BLaER1 treated with 17β-estradiol and CSF1 and Interleukin-3, amounts not matched to agents 10 nM and 100 nM (cell line): ENCODE data around the gene POU5F1.
"Not testable (repeated sequence)": the region's sequence is repeated elsewhere in the genome, so short reads cannot be mapped to it uniquely, and the experiment has no call there.

ENCODE experiments used
- H3K27ac ChIP-seq, 11 experiments: shearing (Covaris generic); formaldehyde crosslinking; 2 replicates each; pipeline ENCODE4 v1.8.1; 2022
- H3K27me3 ChIP-seq, 11 experiments: shearing (Covaris generic); formaldehyde crosslinking; 2 replicates each; pipeline ENCODE4 v1.8.1; 2022
- H3K36me3 ChIP-seq, 11 experiments: shearing (Covaris generic); formaldehyde crosslinking; 2 replicates each; pipeline ENCODE4 v1.8.1; 2022
- H3K4me1 ChIP-seq, 10 experiments: shearing (Covaris generic); formaldehyde crosslinking; 2 replicates each; pipeline ENCODE4 v1.8.1; 2022
- H3K4me2 ChIP-seq, 11 experiments: shearing (Covaris generic); formaldehyde crosslinking; 2 replicates each; pipeline ENCODE4 v1.8.1; 2022
- H3K4me3 ChIP-seq, 10 experiments: shearing (Covaris generic); formaldehyde crosslinking; 2 replicates each; pipeline ENCODE4 v1.8.1; 2022
- H3K9ac ChIP-seq, 11 experiments: shearing (Covaris generic); formaldehyde crosslinking; 2 replicates each; pipeline ENCODE4 v1.8.1; 2022
- H3K9me3 ChIP-seq, 11 experiments: shearing (Covaris generic); formaldehyde crosslinking; replicated peaks in 1 of 11; 2 replicates each; pipeline ENCODE4 v1.8.1; 2022
- H4K20me1 ChIP-seq, 11 experiments: shearing (Covaris generic); formaldehyde crosslinking; 2 replicates each; pipeline ENCODE4 v1.8.1; 2022
- Cebpa-rat ChIP-seq, 11 experiments: shearing (Covaris generic); IDR thresholded peaks; 2 replicates each; pipeline ENCODE4 v1.8.1; 2022

POU5F1 gene

GRCh38 chr6:31170987-31171671, 647 bp upstream of the POU5F1 start:
- no peak for TF ChIP-seq Cebpa-rat (IDR thresholded peaks at IDR 0.05)
- no peaks in the 10 kb centered on the region for H3K9me3 ChIP-seq
- no peak overlapping the region for H3K4me3 ChIP-seq
- H3K9ac ChIP-seq: no peak overlapping the region
- no peak overlapping the region for H3K4me2 ChIP-seq
- H3K27me3 ChIP-seq: no peaks in the 10 kb centered on the region
- no peaks in the 10 kb centered on the region for H4K20me1 ChIP-seq
- no peak overlapping the region for H3K27ac ChIP-seq
- H3K36me3 ChIP-seq: peaks cover 0 to 7% (median 0%) of the 10 kb centered on the region in 11 experiments; a peak in 1 of 22 replicates
- no peaks in the 10 kb centered on the region for H3K4me1 ChIP-seq

- H3K36me3 ChIP-seq: peaks cover 0 to 11% (median 0%) of the 10 kb centered on the region in 11 experiments; a peak in 1 of 22 replicates
- not testable (repeated sequence) for H3K9ac ChIP-seq, H3K4me2 ChIP-seq, H3K4me3 ChIP-seq, H3K9me3 ChIP-seq, H4K20me1 ChIP-seq, H3K27me3 ChIP-seq, H3K27ac ChIP-seq, H3K4me1 ChIP-seq
Observed at GRCh38 chr6:31169858-31170599, 453 bp downstream of the POU5F1 start.

DNA sequence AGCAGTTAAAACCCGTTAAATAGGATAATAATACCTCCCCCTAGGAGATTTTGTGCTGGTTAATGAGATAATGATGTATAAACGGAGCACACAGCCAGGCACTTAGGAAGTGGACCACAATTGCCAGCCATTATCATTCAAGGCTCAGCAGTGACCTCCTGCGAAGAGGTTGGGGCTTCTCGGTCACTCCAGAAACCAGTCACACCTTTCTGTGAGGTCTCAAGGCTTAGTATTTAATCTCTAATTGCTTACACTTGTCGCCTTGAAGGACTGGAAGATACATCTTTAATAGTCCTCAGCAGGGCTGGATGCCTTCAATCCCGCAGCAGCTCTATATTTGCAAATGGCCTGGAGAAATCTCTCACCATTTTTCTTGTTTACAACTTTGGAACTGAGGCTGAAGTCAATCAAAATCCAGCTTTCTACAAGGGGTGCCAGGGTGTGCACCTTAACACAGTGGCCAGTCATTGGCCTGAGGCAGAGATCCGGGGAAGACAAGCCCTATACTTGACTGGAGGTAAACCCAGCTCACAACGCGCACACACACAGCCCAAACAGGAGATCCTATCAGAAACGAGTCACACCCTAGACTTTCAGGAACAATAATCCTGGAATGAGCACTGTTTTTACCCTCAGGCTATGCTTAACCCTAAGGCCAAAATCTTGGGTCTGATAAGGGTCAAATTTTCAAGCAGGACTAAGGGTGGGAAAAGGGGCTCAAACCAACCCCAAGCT, 1.2 kb downstream of the POU5F1 start:
- Histone ChIP-seq H3K4me3 (no peak overlapping the region), H3K9me3 (no peaks in the 10 kb centered on the region), H3K27me3 (no peaks in the 10 kb centered on the region), H4K20me1 (no peaks in the 10 kb centered on the region), H3K27ac (no peak overlapping the region), H3K36me3 (peaks cover 0 to 11% (median 0%) of the 10 kb centered on the region in 11 experiments; a peak in 1 of 22 replicates), H3K4me1 (no peaks in the 10 kb centered on the region), H3K9ac (no peak overlapping the region), H3K4me2 (no peak overlapping the region)
- no peak for TF ChIP-seq Cebpa-rat (IDR thresholded peaks at IDR 0.05)

DNA sequence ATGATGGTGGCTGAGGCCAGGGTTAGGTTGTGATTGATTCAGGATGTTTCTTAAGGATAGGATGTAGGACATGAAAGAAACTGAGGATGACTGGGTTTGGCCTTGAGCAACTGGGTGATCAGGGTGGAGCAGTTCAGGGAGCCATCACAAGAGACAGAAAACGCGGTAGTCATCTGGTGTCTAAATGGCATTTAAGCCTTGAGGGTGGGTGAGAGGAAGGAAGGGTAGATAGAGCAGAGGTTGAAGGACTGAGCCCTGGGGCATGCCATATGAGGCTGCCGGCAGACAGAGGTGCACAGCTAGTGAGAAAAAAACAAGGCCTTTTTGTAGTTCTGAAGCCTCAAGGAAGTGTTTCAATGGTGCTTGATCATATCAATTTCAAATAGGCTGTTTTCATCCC, 1.9 kb downstream of the POU5F1 start:
- Histone ChIP-seq H3K4me2 (no peak overlapping the region), H3K9ac (no peak overlapping the region), H3K4me1 (no peaks in the 10 kb centered on the region), H3K4me3 (no peak overlapping the region), H3K9me3 (no peaks in the 10 kb centered on the region), H3K36me3 (peaks cover 0 to 16% (median under 1%) of the 10 kb centered on the region in 11 experiments; a peak in 10 of 22 replicates), H4K20me1 (no peaks in the 10 kb centered on the region), H3K27me3 (no peaks in the 10 kb centered on the region), H3K27ac (no peak overlapping the region)
- no peak for TF ChIP-seq Cebpa-rat (IDR thresholded peaks at IDR 0.05)

DNA sequence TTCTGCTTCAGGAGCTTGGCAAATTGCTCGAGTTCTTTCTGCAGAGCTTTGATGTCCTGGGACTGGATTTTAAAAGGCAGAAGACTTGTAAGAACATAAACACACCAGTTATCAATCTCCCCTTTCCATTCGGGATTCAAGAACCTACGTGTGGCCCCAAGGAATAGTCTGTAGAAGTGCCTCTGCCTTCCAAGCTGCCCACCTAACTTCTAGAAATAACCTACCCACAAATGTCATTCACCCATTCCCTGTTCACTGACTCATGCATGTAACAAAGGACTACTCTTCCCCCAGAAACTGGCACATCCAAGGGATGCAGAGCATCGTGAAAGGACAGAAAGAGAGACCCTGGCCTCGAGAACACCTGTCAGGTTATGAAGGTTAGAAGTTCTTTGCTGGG, 4.5 kb downstream of the POU5F1 start:
- Histone ChIP-seq H3K36me3 (peaks cover 0 to 42% (median 27%) of the 10 kb centered on the region in 11 experiments; a peak in 19 of 22 replicates), H3K9me3 (no peaks in the 10 kb centered on the region), H3K27me3 (no peaks in the 10 kb centered on the region), H3K4me3 (no peak overlapping the region), H3K4me1 (peaks cover 0 to 14% (median 3%) of the 10 kb centered on the region in 10 experiments; a peak in 8 of 20 replicates), H4K20me1 (peaks cover 0 to 14% (median 0%) of the 10 kb centered on the region in 11 experiments; a peak in 2 of 22 replicates), H3K4me2 (no peak overlapping the region), H3K9ac (no peak overlapping the region), H3K27ac (no peak overlapping the region)
- no peak for TF ChIP-seq Cebpa-rat (IDR thresholded peaks at IDR 0.05)

- H3K27ac ChIP-seq, H3K4me3 ChIP-seq, H3K4me2 ChIP-seq, H3K9me3 ChIP-seq, H3K9ac ChIP-seq, H3K27me3 ChIP-seq: not testable (repeated sequence)
- Histone ChIP-seq H4K20me1 (peaks cover 0 to 14% (median 0%) of the 10 kb centered on the region in 11 experiments; a peak in 2 of 22 replicates), H3K36me3 (peaks cover 0 to 47% (median 30%) of the 10 kb centered on the region in 11 experiments; a peak in 19 of 22 replicates), H3K4me1 (peaks cover under 1 to 22% (median 10%) of the 10 kb centered on the region in 10 experiments; a peak in 18 of 20 replicates)
Observed at GRCh38 chr6:31165064-31165832, 5.2 kb downstream of the POU5F1 start.

- H3K9ac ChIP-seq, H3K4me3 ChIP-seq, H3K9me3 ChIP-seq, H3K27ac ChIP-seq, H3K4me2 ChIP-seq, H3K27me3 ChIP-seq: not testable (repeated sequence)
- Histone ChIP-seq H3K4me1 (peaks cover 7 to 28% (median 17%) of the 10 kb centered on the region in 10 experiments), H4K20me1 (peaks cover 0 to 14% (median 0%) of the 10 kb centered on the region in 11 experiments; a peak in 3 of 22 replicates), H3K36me3 (peaks cover 0 to 47% (median 30%) of the 10 kb centered on the region in 11 experiments; a peak in 19 of 22 replicates)
Observed at GRCh38 chr6:31164475-31165063, 5.9 kb downstream of the POU5F1 start.

DNA sequence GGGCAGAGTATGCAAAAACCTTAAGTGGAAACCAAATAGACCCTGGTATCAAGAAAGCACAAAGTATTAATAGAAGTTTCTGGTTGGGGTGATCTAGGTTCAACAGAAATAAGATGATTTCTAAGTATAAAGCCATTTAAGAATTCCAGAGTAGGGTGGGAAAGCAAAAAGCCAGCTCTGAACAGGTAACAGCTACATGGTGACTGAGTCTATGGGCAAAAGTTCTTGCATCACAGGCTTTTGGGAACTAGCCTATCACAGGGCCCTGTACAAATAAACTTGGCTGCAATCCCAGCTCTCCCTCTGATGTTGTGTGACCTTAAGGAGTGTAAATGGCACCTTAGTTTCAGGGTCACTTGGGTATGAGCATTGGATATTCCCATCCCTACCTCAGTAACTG, 6.6 kb downstream of the POU5F1 start:
- Histone ChIP-seq H3K27ac (no peak overlapping the region), H3K4me1 (peaks cover 13 to 34% (median 23%) of the 10 kb centered on the region in 10 experiments), H3K4me2 (no peak overlapping the region), H4K20me1 (peaks cover 0 to 14% (median 0%) of the 10 kb centered on the region in 11 experiments; a peak in 3 of 22 replicates), H3K9me3 (no peaks in the 10 kb centered on the region), H3K27me3 (no peaks in the 10 kb centered on the region), H3K9ac (no peak overlapping the region), H3K4me3 (no peak overlapping the region), H3K36me3 (peaks cover 0 to 47% (median 30%) of the 10 kb centered on the region in 11 experiments; a peak in 19 of 22 replicates)
- no peak for TF ChIP-seq Cebpa-rat (IDR thresholded peaks at IDR 0.05)
